Stimulated activated CD8-positive, alpha-beta memory T cell treated with anti-CD3 and anti-CD28 coated beads, Interleukin-7, amount 100 ng/mL, for 24 hours (primary cell): ENCODE results near the gene OLFM1.

Experiments used
- DNase-seq: peaks from one replicate; pipeline ENCODE4 v3.0.0-alpha.2; 2020; ENCODE audit warnings: low read depth

The OLFM1 gene

DNA sequence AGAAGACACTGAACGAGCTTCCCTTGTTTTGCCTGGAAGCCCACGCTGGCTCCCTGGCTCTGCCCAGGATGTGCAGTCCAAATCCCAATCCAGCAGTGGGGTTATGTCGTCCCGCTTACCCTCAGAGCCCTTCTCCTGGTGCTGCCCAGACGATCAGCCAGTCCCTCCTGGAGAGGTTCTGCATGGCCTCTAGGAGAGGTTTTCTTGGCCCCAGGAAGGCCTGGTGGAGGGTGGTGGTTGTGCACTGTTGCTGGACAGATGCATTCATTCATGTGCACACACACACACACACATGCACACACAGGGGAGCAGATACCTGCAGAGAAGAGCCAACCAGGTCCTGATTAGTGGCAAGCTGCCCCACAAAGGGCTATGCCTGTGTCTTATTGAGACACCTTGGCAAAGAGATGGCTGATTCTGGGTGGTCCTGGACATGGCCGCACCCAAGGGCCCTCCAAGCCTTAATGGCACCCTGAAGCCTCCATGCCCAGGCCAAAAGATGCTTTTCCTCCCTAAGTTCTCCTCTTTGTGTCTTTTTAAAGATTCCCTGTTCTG lies 10.5 kb upstream of the OLFM1 start:
- no peak for DNase-seq

DNA sequence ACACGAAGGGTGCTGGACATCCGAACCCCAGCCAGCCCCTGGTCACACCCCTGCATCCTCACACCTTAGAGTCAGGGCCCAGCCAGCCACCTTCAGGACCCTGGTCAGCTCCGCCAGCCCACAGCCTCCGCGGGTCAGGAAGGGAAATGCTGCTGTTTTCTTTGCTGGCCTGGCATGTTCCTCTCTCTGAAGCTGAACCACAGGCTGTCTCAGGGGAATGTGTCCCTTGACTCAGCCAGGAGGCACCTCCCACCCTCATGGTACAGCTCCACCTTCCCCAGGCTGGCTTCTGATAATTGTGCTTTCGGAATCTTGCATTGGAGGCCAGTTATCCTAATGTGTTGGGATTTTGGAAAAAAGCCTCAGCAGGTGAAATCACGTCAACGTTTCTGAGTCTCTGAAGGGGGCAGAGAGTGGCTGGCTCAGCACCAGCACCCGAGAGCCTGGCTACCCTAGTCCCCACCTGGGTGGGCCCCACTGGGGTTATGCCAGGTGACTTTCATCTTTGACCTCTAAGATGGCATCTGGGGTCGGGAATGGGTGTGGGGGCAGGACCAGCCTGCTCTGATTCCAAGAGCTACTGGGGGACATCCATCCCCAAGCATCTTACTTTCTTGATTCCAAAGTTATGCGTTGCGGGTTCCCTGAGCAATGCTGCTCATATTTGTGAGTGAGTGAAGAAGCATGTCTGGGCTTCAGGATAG lies 9.8 kb upstream of the OLFM1 start:
- no peak for DNase-seq

DNA sequence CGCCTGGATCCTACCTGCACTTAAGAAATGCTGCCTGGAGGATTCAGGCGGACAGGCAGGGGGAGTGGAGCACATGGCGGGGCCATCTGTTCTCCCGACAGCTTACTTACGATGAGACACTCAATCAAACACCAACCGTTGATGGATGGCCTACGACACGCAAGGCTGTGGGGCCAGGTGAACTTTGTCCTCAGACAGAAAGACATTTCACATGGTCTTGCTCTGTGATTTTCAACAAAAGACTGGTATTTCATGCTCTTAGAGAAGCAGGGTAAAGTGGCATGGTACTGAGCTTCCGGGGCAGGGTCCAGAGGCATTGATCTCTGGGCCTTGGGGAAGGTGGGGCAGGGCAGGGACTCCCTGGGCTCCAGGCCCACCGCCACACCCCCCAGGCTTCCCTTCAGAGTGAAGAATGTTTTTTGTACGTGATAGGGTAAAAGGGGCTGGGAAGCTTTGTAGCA lies 9.1 kb upstream of the OLFM1 start:
- no peak for DNase-seq

- DNase-seq, result no peak
These were observed 8.4 kb upstream of the OLFM1 start for GRCh38 chr9:135079018-135079417.

DNA sequence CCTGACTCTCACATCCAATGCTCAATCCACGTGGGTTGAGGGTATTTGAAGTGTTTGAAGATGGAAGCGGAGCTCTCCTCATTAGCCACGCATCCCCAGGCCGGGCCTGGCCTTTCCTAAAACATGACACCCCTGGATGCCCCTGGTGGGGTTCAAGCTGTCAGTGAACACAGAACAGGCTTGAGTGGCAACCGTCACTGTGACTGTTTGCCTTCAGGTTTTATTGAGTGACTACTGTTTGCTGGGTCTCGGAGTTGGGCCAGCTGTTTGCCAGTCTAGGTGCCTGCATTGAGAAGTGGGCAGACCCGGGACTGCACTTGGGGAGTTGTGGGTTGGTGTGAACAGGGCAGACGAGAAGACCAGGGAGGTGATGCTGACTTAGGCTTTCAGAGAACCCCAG lies 7.8 kb upstream of the OLFM1 start:
- no peak for DNase-seq

- DNase-seq, result no peak
These were observed 6.9 kb upstream of the OLFM1 start for GRCh38 chr9:135080286-135081263.

DNA sequence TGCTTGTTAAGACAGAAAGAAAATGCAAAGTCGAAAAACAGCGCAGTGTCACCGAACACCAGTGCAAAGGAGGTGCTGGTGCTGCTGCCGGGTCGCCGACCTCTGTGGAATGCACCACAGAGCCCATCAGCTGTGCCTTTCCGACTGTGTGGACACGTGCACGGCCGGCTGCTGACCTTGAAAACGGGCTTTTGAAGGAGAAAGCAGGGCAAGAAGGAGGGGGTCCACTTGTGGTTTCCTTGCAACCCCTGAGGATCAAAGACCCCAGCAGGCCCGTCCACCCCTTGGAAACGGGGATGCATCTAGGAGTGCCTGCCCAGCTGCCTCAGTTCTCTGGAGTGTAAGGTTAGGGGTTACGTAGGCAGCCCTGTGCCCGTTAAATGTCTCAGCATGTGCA lies 6.2 kb upstream of the OLFM1 start:
- DNase-seq, result no peak

GRCh38 chr9:135081731-135082130 lies 5.7 kb upstream of the OLFM1 start:
- no peak for DNase-seq

DNA sequence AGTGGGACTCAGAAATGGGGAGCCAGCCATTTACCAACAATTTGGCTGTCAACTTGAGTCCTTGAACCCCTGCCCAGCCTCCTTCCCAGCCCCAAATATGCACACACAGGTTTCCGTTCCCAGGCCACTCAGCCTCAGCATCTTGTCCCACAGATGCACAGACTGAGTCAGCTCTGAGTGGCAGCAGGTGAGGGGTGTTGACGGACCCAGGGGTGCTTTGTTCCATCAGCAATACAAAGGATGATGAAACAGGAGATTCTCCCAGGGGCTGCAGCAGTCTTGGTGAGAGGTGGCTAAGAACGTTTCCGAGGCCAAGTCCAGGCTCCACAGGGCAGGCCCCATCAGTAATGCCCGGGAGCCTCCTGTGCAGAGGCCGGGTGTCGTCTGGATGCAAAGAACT lies 4.9 kb upstream of the OLFM1 start:
- DNase-seq, result no peak

GRCh38 chr9:135083241-135083810 lies 4.1 kb upstream of the OLFM1 start:
- DNase-seq, result no peak

- no peak for DNase-seq
These were observed 3.6 kb upstream of the OLFM1 start for GRCh38 chr9:135083831-135084230.

DNA sequence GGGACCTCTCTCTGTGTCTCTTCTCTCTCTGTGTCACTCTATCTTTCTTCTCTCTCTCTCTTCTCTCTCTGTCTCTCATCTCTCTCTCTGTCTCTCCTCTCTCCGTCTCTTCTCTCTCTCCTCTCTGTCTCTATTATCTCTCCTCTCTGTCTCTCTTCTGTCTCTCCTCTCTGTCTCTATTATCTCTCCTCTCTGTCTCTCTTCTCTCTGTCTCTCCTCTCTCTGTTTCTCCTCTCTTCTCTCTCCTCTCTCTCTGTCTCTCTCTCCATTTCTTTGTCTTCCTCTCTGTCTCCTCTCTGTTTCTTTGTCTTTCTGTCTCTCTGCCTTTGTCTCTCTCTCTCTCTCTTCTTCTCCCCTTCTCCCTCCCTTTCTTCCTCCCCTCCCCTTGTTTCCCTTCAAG lies 3.2 kb upstream of the OLFM1 start:
- DNase-seq, result no peak

GRCh38 chr9:135084881-135085760 lies 2.3 kb upstream of the OLFM1 start:
- no peak for DNase-seq

- peak; percentile 13 for DNase-seq
These were observed 1.5 kb upstream of the OLFM1 start for GRCh38 chr9:135085830-135086546.

GRCh38 chr9:135086597-135087488 lies 625 bp upstream of the OLFM1 start:
- DNase-seq, result no peak

DNA sequence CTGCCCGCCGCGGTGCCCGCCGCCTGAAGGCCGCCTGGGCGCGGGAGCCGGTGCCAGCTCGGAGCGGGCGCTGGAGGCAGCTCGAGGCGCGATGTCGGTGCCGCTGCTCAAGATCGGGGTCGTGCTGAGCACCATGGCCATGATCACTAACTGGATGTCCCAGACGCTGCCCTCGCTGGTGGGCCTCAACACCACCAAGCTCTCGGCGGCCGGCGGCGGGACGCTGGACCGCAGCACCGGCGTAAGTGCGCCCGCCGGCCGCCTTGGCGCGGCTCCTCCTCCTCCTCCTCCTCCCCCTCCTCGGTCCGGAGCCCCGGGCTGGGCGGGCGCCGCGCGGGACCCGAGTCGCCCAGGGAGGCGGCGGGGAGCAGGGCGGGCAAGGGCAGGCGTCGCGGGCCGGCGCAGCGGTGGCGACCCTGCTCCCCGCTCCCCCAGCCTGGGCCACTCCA lies 455 bp downstream of the OLFM1 start:
- no peak for DNase-seq

- DNase-seq, result no peak
These were observed 995 bp downstream of the OLFM1 start for GRCh38 chr9:135088348-135088978.

- DNase-seq, result no peak
These were observed 1.7 kb downstream of the OLFM1 start for GRCh38 chr9:135088979-135089847.
